DOHH2 (cell line): ENCODE data around the gene LILRB2.

Experiments
- EZH2phosphoT487 ChIP-seq: fragments of 200-600 bp; sonication (generic); IDR thresholded peaks from 2 replicates; pipeline ENCODE4 v1.6.1; 2017; ENCODE audit warnings: borderline replicate concordance, mild to moderate bottlenecking, antibody characterized with exemption, low read length, moderate library complexity, mixed read lengths
- TF ChIP-seq, protein P1 (sequence below): fragments of 200-600 bp; sonication (generic); IDR thresholded peaks from one replicate; pipeline ENCODE4 v1.5.1; 2014; ENCODE audit warnings: antibody characterized with exemption, mild to moderate bottlenecking, low read depth, low read length; ENCODE audit not compliant: poor library complexity, severe bottlenecking

- TF ChIP-seq, protein P1, sequence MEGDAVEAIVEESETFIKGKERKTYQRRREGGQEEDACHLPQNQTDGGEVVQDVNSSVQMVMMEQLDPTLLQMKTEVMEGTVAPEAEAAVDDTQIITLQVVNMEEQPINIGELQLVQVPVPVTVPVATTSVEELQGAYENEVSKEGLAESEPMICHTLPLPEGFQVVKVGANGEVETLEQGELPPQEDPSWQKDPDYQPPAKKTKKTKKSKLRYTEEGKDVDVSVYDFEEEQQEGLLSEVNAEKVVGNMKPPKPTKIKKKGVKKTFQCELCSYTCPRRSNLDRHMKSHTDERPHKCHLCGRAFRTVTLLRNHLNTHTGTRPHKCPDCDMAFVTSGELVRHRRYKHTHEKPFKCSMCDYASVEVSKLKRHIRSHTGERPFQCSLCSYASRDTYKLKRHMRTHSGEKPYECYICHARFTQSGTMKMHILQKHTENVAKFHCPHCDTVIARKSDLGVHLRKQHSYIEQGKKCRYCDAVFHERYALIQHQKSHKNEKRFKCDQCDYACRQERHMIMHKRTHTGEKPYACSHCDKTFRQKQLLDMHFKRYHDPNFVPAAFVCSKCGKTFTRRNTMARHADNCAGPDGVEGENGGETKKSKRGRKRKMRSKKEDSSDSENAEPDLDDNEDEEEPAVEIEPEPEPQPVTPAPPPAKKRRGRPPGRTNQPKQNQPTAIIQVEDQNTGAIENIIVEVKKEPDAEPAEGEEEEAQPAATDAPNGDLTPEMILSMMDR = no peak
- no peak for TF ChIP-seq EZH2phosphoT487
Measured at GRCh38 chr19:54299126-54299498, 18.2 kb upstream of the LILRB2 start.
